Glutamatergic neuron (in vitro differentiated cells): Measurements from ENCODE around the gene SEC24C. TPM values are rescaled to one million over a fixed set of nuclear protein-coding genes. Genes with fewer than 3 reads are reported as not detected.
"Not testable (repeated sequence)": the region's sequence is repeated elsewhere in the genome, so short reads cannot be mapped to it uniquely, and the experiment has no call there.

ENCODE experiments used
- DNase-seq: peaks from one replicate; pipeline ENCODE4 v3.0.0; 2022
- H3K27ac Mint-ChIP-seq: one replicate; pipeline ENCODE4 v1.8.0; 2020; ENCODE audit warnings: mild to moderate bottlenecking, mixed read lengths, inconsistent platforms; ENCODE audit not compliant: unreplicated experiment
- H3K27me3 Mint-ChIP-seq: one replicate; pipeline ENCODE4 v1.8.0; 2020; ENCODE audit warnings: mild to moderate bottlenecking, moderate library complexity, mixed read lengths, inconsistent platforms; ENCODE audit not compliant: unreplicated experiment
- H3K36me3 Mint-ChIP-seq: one replicate; pipeline ENCODE4 v1.8.0; 2020; ENCODE audit warnings: mild to moderate bottlenecking, mixed read lengths, inconsistent platforms; ENCODE audit not compliant: unreplicated experiment
- H3K4me1 Mint-ChIP-seq: one replicate; pipeline ENCODE4 v1.8.0; 2020; ENCODE audit warnings: mild to moderate bottlenecking, low read depth, mixed read lengths, inconsistent platforms; ENCODE audit not compliant: unreplicated experiment
- H3K4me3 Mint-ChIP-seq: one replicate; pipeline ENCODE4 v1.8.0; 2020; ENCODE audit warnings: mild to moderate bottlenecking, mixed read lengths, inconsistent platforms; ENCODE audit not compliant: unreplicated experiment
- H3K9me3 Mint-ChIP-seq: one replicate; pipeline ENCODE4 v1.8.0; 2020; ENCODE audit warnings: mild to moderate bottlenecking, moderate library complexity, mixed read lengths, inconsistent platforms; ENCODE audit not compliant: unreplicated experiment
- CTCF ChIP-seq: fragments of 200-600 bp; sonication (generic); IDR thresholded peaks from one replicate; pipeline ENCODE4 v1.5.0; 2021; ENCODE audit not compliant: partially characterized antibody, unreplicated experiment
- total RNA-seq: library from RNA; stranded (reverse); fragmentation: NEBNext Ultra II Directional; extraction: Animal tissue kit (Norgen Biotek cat#: 25700); gene quantifications from one replicate; pipeline ENCODE4 v1.2.1, GENCODE V29; 2021; ENCODE audit not compliant: unreplicated experiment

Gene SEC24C
- total RNA-seq, 1 donor from 2014 or later = 91.1 TPM

DNA sequence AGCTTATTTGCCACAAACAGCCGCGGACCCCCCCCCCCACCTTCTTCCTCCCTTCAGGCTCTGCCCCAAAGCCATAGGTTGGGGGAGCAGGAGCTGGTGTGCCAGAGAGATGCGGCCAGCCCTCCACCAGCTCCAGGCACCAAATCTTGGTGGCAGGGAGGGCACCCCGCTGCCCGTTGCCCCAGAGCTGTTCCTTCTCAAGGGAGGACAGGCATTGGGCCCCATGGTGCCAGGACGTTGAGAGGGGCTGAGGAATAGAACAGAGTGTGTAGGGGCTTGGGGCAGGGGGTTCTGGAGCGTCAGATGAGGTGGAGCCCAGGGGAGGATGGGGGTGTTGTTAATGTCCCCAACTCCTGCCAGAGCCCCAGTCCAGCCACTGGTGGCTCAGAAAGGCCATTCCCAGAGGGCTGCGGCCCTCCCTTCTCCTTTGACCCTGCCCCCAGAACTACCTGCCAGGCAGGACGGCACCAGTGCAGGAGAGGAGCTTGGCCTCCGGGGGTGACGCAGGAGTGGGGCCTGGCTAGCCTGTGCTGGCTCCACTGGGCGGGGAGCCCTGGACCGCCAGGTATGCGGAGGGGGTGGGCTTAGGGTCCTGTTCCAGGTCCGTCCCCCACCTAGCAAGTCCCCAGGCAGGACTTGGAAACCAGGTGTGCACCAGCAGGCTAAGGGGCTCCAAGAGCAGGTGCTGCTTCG, 10.0 kb upstream of the SEC24C start:
- no peak overlapping the region for H3K27ac Mint-ChIP-seq
- no peak for TF ChIP-seq CTCF
- peaks cover 11% of the 10 kb centered on the region for H3K9me3 Mint-ChIP-seq
- no peaks in the 10 kb centered on the region for H3K36me3 Mint-ChIP-seq
- H3K4me3 Mint-ChIP-seq = no peak overlapping the region
- H3K4me1 Mint-ChIP-seq = no peaks in the 10 kb centered on the region
- DNase-seq = no peak
- peaks cover 7% of the 10 kb centered on the region for H3K27me3 Mint-ChIP-seq

DNA sequence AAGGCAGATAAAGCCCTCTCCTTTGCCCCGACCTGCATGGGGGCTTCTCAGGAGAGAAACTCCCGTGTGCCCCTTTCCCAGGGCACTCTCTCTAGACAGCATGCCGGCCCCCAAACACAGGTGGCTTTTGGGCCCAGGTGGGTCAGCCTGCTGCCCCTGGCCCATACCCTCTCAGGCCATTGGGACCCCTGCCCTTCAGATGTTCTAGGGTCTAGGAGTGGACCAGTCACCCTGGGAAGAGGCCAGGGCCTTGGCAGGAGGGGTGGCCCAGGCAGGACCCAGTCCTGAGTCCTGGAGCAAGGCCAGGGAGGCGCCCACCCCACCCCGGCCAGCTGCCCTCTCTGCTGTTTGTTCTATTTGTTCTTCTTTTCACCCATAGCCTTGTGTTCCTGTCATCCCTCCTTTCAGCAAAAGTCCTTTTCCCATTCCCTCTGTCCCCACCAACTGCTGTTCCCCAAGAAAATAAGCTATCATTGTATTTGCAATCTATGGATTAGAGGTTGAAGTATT, 9.3 kb upstream of the SEC24C start:
- Mint-ChIP-seq H3K4me3 (no peak overlapping the region), H3K27me3 (peaks cover 7% of the 10 kb centered on the region), H3K36me3 (no peaks in the 10 kb centered on the region), H3K27ac (peak overlapping the region; percentile 39), H3K4me1 (no peaks in the 10 kb centered on the region), H3K9me3 (peaks cover 11% of the 10 kb centered on the region)
- no peak for TF ChIP-seq CTCF
- no peak for DNase-seq

DNA sequence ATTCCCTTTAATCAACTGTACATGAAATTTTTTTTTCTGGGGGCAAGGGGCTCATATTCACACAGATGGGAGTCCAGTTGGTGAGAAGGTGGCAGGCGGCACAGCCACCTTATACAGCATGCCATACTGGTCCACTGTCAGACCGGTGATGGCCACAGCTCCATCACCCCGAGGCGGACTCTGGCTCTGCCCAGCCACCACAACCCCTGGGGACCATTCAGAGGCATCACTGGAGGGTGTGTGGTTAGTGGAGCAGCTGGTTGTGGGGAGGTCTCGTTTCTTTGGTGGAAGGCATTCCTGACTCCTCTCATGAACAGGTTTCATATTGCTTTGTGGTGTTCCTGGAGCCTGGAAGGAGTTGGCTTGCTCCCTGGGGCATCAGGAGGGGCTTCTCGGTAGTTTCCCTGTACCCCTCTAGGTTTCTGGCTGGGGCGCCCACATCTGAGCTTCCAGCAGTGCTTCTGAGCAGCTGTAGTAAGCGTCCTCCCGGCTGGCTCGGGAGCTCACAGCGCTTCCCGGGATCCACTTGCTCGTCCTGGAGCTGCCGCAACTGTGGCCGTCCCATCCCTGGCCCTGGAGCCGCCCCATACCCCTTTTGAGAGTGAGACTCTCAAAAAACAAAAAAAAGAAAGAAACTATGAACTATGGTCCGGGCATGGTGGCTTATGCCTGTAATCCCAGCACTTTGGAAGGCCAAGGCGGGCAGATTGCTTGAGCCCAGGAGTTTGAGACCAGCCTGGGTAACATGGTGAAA, 3.5 kb upstream of the SEC24C start:
- not testable (repeated sequence) for H3K4me3 Mint-ChIP-seq, H3K36me3 Mint-ChIP-seq, H3K27me3 Mint-ChIP-seq, H3K4me1 Mint-ChIP-seq, H3K9me3 Mint-ChIP-seq, DNase-seq, H3K27ac Mint-ChIP-seq

GRCh38 chr10:73742454-73742734, 1.8 kb upstream of the SEC24C start:
- no peak for TF ChIP-seq CTCF
- H3K9me3 Mint-ChIP-seq = peaks cover 6% of the 10 kb centered on the region
- no peak for DNase-seq
- peaks cover 10% of the 10 kb centered on the region for H3K4me1 Mint-ChIP-seq
- peak overlapping the region; percentile 100 for H3K27ac Mint-ChIP-seq
- peaks cover 6% of the 10 kb centered on the region for H3K27me3 Mint-ChIP-seq
- H3K36me3 Mint-ChIP-seq = no peaks in the 10 kb centered on the region
- no peak overlapping the region for H3K4me3 Mint-ChIP-seq

DNA sequence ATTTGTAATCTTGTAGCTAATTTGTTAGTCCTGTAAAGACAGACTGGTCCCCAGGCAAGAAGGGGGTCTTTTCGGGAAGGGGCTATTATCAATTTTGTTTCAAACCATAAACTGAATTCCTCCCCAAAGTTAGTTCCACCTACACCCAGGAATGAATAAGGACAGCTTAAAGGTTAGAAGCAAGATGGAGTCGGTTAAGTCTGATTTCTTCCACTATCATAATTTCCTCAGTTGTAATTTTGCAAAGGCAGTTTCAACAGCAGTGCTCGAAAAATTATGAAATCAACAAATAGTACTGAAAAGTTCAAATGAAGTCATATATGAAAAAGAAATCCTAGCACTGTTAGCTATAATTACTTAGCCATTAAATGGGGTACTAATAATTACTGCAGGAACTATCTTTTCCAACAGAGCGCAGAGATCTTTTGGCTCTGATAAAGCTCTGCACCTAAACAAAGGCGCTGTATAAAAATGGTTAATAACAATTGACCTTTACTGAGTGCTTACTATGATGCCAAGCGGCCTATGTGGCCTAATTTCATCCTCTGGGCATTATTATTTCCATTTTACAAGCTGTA, 756 bp upstream of the SEC24C start:
- Mint-ChIP-seq H3K4me3 (peak overlapping the region; percentile 95), H3K4me1 (peaks cover 10% of the 10 kb centered on the region), H3K9me3 (peaks cover 6% of the 10 kb centered on the region), H3K36me3 (no peaks in the 10 kb centered on the region), H3K27me3 (peaks cover 6% of the 10 kb centered on the region), H3K27ac (peak overlapping the region; percentile 100)
- no peak for TF ChIP-seq CTCF
- no peak for DNase-seq
